GM12801 (cell line): ENCODE measurements around the gene TTC21A.

Experiments used
- CTCF ChIP-seq: IDR thresholded peaks from one replicate; pipeline ENCODE4 v1.5.1; 2011; ENCODE audit warnings: control low read depth; ENCODE audit not compliant: insufficient read length; ENCODE audit errors: extremely low read depth

TTC21A gene

GRCh38 chr3:39090922-39091321 lies 16.6 kb upstream of the TTC21A start:
- no peak for TF ChIP-seq CTCF

GRCh38 chr3:39094851-39095677 lies 12.4 kb upstream of the TTC21A start:
- TF ChIP-seq CTCF, result no peak

- TF ChIP-seq CTCF, result no peak
Observed at GRCh38 chr3:39095778-39096177, 11.7 kb upstream of the TTC21A start.

- no peak for TF ChIP-seq CTCF
Observed at GRCh38 chr3:39096775-39097174, 10.7 kb upstream of the TTC21A start.

- no peak for TF ChIP-seq CTCF
Observed at GRCh38 chr3:39097716-39098472, 9.6 kb upstream of the TTC21A start.

GRCh38 chr3:39098473-39099000 lies 8.9 kb upstream of the TTC21A start:
- TF ChIP-seq CTCF, result no peak

- TF ChIP-seq CTCF, result no peak
Observed at GRCh38 chr3:39099242-39099641, 8.2 kb upstream of the TTC21A start.
